K562 (cell line): Measurements from ENCODE around the gene PGAP2. TPM values are rescaled to one million over a fixed set of nuclear protein-coding genes. Genes with fewer than 3 reads are reported as not detected.

Source experiments
- ATAC-seq: fragments of 200-7000 bp; cut with Tn5 transposase; 3 replicates; pipeline ENCODE4 v1.9.1; 2020; ENCODE audit warnings: moderate library complexity
- BruUV-seq: library from RNA; stranded (reverse); fragments of 400-500 nt; replicated peaks from 2 replicates; lab custom pipeline; 2021; lab: Mats Ljungman, UMichigan
- CTCF ChIA-PET: fragments of 300-600 bp; formaldehyde crosslinking; extraction: SDS; loops from one replicate; lab custom pipeline; 2021; ENCODE audit warnings: low intra/inter-chr PET ratio; lab: Yijun Ruan, JAX
- POLR2A ChIA-PET: fragments of 300-600, 350-650 bp; sonication (Branson Sonifier 250); formaldehyde crosslinking; extraction: SDS; loops from one replicate; lab custom pipeline; 2021; ENCODE audit warnings: antibody characterized with exemption, inconsistent platforms; lab: Yijun Ruan, JAX
- DNase-seq, 4 experiments: peaks; one replicate each; pipeline versions ENCODE4 v3.0.0 to v3.0.0-alpha.2; 2011 to 2018; ENCODE audit warnings: low spot score in 3 of 4, mixed read lengths in 3 of 4; ENCODE audit errors: extremely low read depth in 1 of 4
- FAIRE-seq: peaks from 2 replicates; lab custom pipeline; 2011; peaks lifted over from hg19 to GRCh38; lab: Jason Lieb, UNC
- H2AFZ ChIP-seq: 2 replicates; pipeline ENCODE4 v1.6.0; 2011; ENCODE audit warnings: low read depth, low read length, control low read depth, inconsistent platforms
- H3K27ac ChIP-seq: fragments of 200-600 bp; 3 replicates; pipeline ENCODE4 v1.8.0; 2011; ENCODE audit warnings: low read depth, mild to moderate bottlenecking, control low read depth, inconsistent platforms, low read length, moderate library complexity, mixed read lengths; ENCODE audit errors: extremely low read depth
- H3K27me3 ChIP-seq, 2 experiments: fragments of 300-600 bp in 1 of 2; 2 replicates in 1 of 2; 3 replicates in 1 of 2; pipeline versions ENCODE4 v1.6.0 to v1.8.0; 2011; ENCODE audit warnings: inconsistent platforms in 2 of 2, low read length in 2 of 2, mild to moderate bottlenecking in 1 of 2, mixed read lengths in 1 of 2, moderate library complexity in 1 of 2; ENCODE audit not compliant: control insufficient read depth in 2 of 2, insufficient read depth in 2 of 2
- H3K36me3 ChIP-seq: fragments of 300-600 bp; 3 replicates; pipeline ENCODE4 v1.8.0; 2011; ENCODE audit warnings: mild to moderate bottlenecking, low read length, inconsistent platforms; ENCODE audit not compliant: control insufficient read depth, insufficient read depth
- H3K4me1 ChIP-seq, 2 experiments: fragments of 200-600 bp in 1 of 2; replicated peaks in 1 of 2; 2 replicates in 1 of 2; 3 replicates in 1 of 2; pipeline versions ENCODE4 v1.5.1 to v1.8.0; 2011; ENCODE audit warnings: inconsistent platforms in 2 of 2, low read length in 2 of 2, mild to moderate bottlenecking in 1 of 2, mixed read lengths in 1 of 2, moderate library complexity in 1 of 2; ENCODE audit not compliant: control insufficient read depth in 2 of 2, insufficient read depth in 2 of 2
- H3K4me2 ChIP-seq: 2 replicates; pipeline ENCODE4 v1.6.1; 2011; ENCODE audit warnings: low read length, control low read depth, inconsistent platforms, mixed read lengths; ENCODE audit not compliant: insufficient read depth
- H3K4me3 ChIP-seq: fragments of 200-600 bp; sonication (generic), shearing (Covaris generic); 2 replicates; pipeline ENCODE4 v1.5.1; 2016; ENCODE audit warnings: control low read depth, inconsistent platforms
- H3K79me2 ChIP-seq: fragments of 200-600 bp; 3 replicates; pipeline ENCODE4 v1.8.0; 2011; ENCODE audit warnings: low read length, inconsistent platforms; ENCODE audit not compliant: control insufficient read depth, insufficient read depth
- H3K9ac ChIP-seq, 2 experiments: 2 replicates each; pipeline versions ENCODE4 v1.6.0 to v1.6.1; 2011; ENCODE audit warnings: low read depth in 2 of 2, low read length in 2 of 2, control low read depth in 1 of 2, inconsistent platforms in 1 of 2, mild to moderate bottlenecking in 1 of 2, mixed read lengths in 1 of 2; ENCODE audit not compliant: insufficient read depth in 1 of 2
- H3K9me1 ChIP-seq: one replicate; pipeline ENCODE4 v1.6.0; 2011; ENCODE audit warnings: inconsistent platforms, mild to moderate bottlenecking, low read length, moderate library complexity; ENCODE audit not compliant: control insufficient read depth, insufficient read depth
- H3K9me3 ChIP-seq: replicated peaks from 2 replicates; pipeline ENCODE4 v1.5.1; 2011; ENCODE audit warnings: low read depth, low read length, inconsistent platforms; ENCODE audit not compliant: control insufficient read depth, insufficient read depth
- H4K20me1 ChIP-seq: replicated peaks from 2 replicates; pipeline ENCODE4 v1.6.1; 2011; ENCODE audit warnings: low read length, inconsistent platforms, mixed read lengths; ENCODE audit not compliant: control insufficient read depth, insufficient read depth
- CXXC5 ChIP-seq: fragments of 250-450 bp; sonication (Bioruptor Pico); IDR thresholded peaks from 2 replicates; pipeline ENCODE4 v1.8.0; 2022; ENCODE audit warnings: inconsistent platforms, mild to moderate bottlenecking, moderate library complexity
- EHMT2 ChIP-seq: fragments of 450-650 bp; IDR thresholded peaks from 2 replicates; pipeline ENCODE4 v1.6.1; 2018; ENCODE audit warnings: antibody characterized with exemption
- FUS ChIP-seq: fragments of 200-400 bp; formaldehyde crosslinking; optimal IDR thresholded peaks from 2 replicates; pipeline ENCODE3; 2017; ENCODE audit warnings: low read depth, low read length
- MAZ ChIP-seq, 2 experiments: fragments of 450-650 bp in 1 of 2; sonication (generic) in 1 of 2; formaldehyde crosslinking; IDR thresholded peaks in 1 of 2; conservative IDR thresholded peaks in 1 of 2; 2 replicates each; pipeline versions ENCODE4 v1.4.0 to v1.5.0; 2020; ENCODE audit warnings: mild to moderate bottlenecking in 1 of 2, missing genetic modification reagents in 1 of 2
- MEF2A ChIP-seq: IDR thresholded peaks from 2 replicates; pipeline ENCODE4 v1.6.1; 2011; ENCODE audit warnings: low read depth, mild to moderate bottlenecking, low read length, moderate library complexity; ENCODE audit not compliant: control insufficient read depth
- POLR2G ChIP-seq: fragments of 200-400 bp; formaldehyde crosslinking; IDR thresholded peaks from 2 replicates; pipeline ENCODE4 v1.6.1; 2017; ENCODE audit warnings: low read depth, mild to moderate bottlenecking, antibody characterized with exemption, low read length, moderate library complexity
- SP1 ChIP-seq: sonication (generic); formaldehyde crosslinking; IDR thresholded peaks from 2 replicates; pipeline ENCODE4 v1.8.1; 2022; ENCODE audit warnings: mild to moderate bottlenecking, missing genetic modification reagents
- TCF7L2 ChIP-seq: fragments of 150-350 bp; IDR thresholded peaks from 2 replicates; pipeline ENCODE4 v1.6.1; 2016; ENCODE audit warnings: low read depth, mild to moderate bottlenecking, low read length, moderate library complexity
- ZNF384 ChIP-seq: IDR thresholded peaks from 2 replicates; pipeline ENCODE4 v1.6.1; 2012; ENCODE audit warnings: low read depth, low read length, improper control_type of control experiment
- ZNF444 ChIP-seq: fragments of 250-450 bp; sonication (Bioruptor Pico); IDR thresholded peaks from 2 replicates; pipeline ENCODE4 v1.4.0; 2020; ENCODE audit warnings: mild to moderate bottlenecking, moderate library complexity
- ZNF583 ChIP-seq: fragments of 250-450 bp; sonication (Bioruptor Pico); IDR thresholded peaks from 2 replicates; pipeline ENCODE4 v1.4.0; 2020
- ZNF75A ChIP-seq: fragments of 450-650 bp; formaldehyde crosslinking; IDR thresholded peaks from 2 replicates; pipeline ENCODE4 v1.4.0; 2020; ENCODE audit warnings: mild to moderate bottlenecking
- WGBS: fragments of 100-300 bp; shearing (Covaris generic); methylation state at CpG from one replicate; pipeline ENCODE4 v1.1.6; 2016; ENCODE audit warnings: low coverage, mixed read lengths; ENCODE audit not compliant: insufficient coverage; ENCODE audit errors: missing lambda C conversion rate; 5-methylcytosine and 5-hydroxymethylcytosine counted together
- in situ Hi-C: fragments of 300-500 bp; cut with MboI; formaldehyde crosslinking; loops from 4 replicates; pipeline ENCODE4 v1.15.0; 2018; ENCODE audit warnings: inconsistent platforms, mixed read lengths
- intact Hi-C: fragments of 100-400 bp; cut with micrococcal nuclease; formaldehyde crosslinking; loops from 2 replicates; pipeline ENCODE4 v1.14.2; 2022
- polyA plus RNA-seq, 8 experiments: library from polyadenylated mRNA; depleted of rRNA in 4 of 8; stranded (reverse) in 5 of 8; unstranded in 3 of 8; fragments of >200 nt; fragmentation: Nextera tagmentation in 2 of 8; fragmentation: Illumina TruSeq in 1 of 8; extraction: Ambion mirVana in 2 of 8; extraction: Trizol in 1 of 8; gene quantifications; 2 replicates each; pipeline versions ENCODE4 v1.2.1 to v1.2.3, GENCODE V29; 2011 to 2014; ENCODE audit warnings: inconsistent platforms in 1 of 8, missing spikeins in 1 of 8
- total RNA-seq, 7 experiments: library from RNA; depleted of rRNA in 6 of 7; stranded (reverse); fragments of >200 nt in 6 of 7; fragmentation: Illumina TruSeq in 2 of 7; extraction: Trizol in 2 of 7; gene quantifications; 2 replicates each; pipeline versions ENCODE4 v1.2.1 to v1.2.3, GENCODE V29; 2011 to 2021; ENCODE audit warnings: low replicate concordance in 1 of 7
- TF ChIP-seq, protein P1 (sequence below): fragments of 200-800 bp; sonication (Bioruptor generic); IDR thresholded peaks from 2 replicates; pipeline ENCODE4 v1.6.1; 2017; ENCODE audit warnings: missing genetic modification characterization, missing compliant biosample characterization
- TF ChIP-seq, protein P2 (sequence below): fragments of 450-650 bp; conservative IDR thresholded peaks from 2 replicates; pipeline ENCODE4 v1.6.1; 2016; ENCODE audit warnings: missing genetic modification characterization, low read depth, mild to moderate bottlenecking, missing compliant biosample characterization, moderate library complexity
- TF ChIP-seq, protein P3 (sequence below): sonication (generic); formaldehyde crosslinking; IDR thresholded peaks from 2 replicates; pipeline ENCODE4 v1.8.1; 2022; ENCODE audit warnings: missing genetic modification reagents
- TF ChIP-seq, protein P4 (sequence below): fragments of 250-450 bp; sonication (Bioruptor Pico); IDR thresholded peaks from 2 replicates; pipeline ENCODE4 v1.9.0; 2021; ENCODE audit warnings: mild to moderate bottlenecking

Gene PGAP2
- total and polyA plus RNA-seq, 9 of the 15 experiments (the other 6 are each of a cell fraction or from before 2014, with no cell fraction given) = 17.9 to 47.2 (median 33.7) TPM

DNA sequence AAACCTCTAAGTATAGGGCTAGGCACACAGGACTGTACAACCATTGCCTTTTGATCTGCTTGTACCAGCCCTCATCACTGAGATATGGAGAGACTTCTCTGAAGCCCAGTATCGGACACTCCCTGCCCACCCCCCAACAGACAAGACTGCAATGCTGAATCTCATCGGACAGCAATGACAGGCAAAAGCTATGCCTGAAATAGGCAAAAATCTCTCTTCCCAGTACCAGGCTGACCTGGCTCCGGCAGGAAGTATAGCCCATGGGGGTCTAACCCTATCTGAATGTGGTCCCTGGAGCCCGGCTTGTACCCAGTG is 25.9 kb downstream of the PGAP2 start:
- ChIA-PET CTCF (no interaction called here), POLR2A (interaction anchor here (0.5 to 2.5 kb wide), 5 partner anchors 9 to 27 kb away, joined by 3 to 8 read pairs (median 7); no protein-coding TSS in a partner anchor)
- ATAC-seq (peak; percentile 24), FAIRE-seq (no peak), DNase-seq (no peak)
- no TSS peak for BruUV-seq
- Histone ChIP-seq H3K9me1 (no peaks in the 10 kb centered on the region), H2AFZ (no peak overlapping the region), H3K4me1 (peaks cover 53 to 81% of the 10 kb centered on the region in 2 experiments), H3K9me3 (no peaks in the 10 kb centered on the region), H3K9ac (peak overlapping the region; percentile 76 to 77; a peak in 3 of 4 replicates), H3K4me3 (peak overlapping the region; percentile 36), H3K79me2 (peaks cover 99% of the 10 kb centered on the region), H3K27ac (peak overlapping the region; percentile 94), H3K36me3 (peaks cover 84% of the 10 kb centered on the region), H3K4me2 (peak overlapping the region; percentile 82), H3K27me3 (no peaks in the 10 kb centered on the region), H4K20me1 (no peaks in the 10 kb centered on the region; the same call in 1 of the 2 replicates)
- in situ Hi-C loops (no loop called here), intact Hi-C loops (loop anchor here (1.0 kb wide), 1 partner anchor 10 kb away; no protein-coding TSS in a partner anchor)
- WGBS = 0% methylated on average over 4 of the region's 4 CpGs
- TF ChIP-seq ZNF384 (no peak), EHMT2 (no peak), SP1 (CRISPR knock-in tag) (no peak), FUS (no peak), POLR2G (peak; percentile 66; the same call in 1 of the 2 replicates), MAZ (CRISPR knock-in tag; conservative IDR thresholded peaks at IDR 0.05 in 1 of 2, IDR thresholded peaks at IDR 0.05 in 1 of 2) (no peak; a peak in 2 of 4 replicates), TCF7L2 (no peak), ZNF583 (CRISPR knock-in tag) (no peak; the same call in 1 of the 2 replicates), ZNF444 (CRISPR knock-in tag) (no peak), MEF2A (no peak), ZNF75A (CRISPR knock-in tag) (peak; percentile 8; the same call in 1 of the 2 replicates), CXXC5 (no peak)
- TF ChIP-seq, protein P1, sequence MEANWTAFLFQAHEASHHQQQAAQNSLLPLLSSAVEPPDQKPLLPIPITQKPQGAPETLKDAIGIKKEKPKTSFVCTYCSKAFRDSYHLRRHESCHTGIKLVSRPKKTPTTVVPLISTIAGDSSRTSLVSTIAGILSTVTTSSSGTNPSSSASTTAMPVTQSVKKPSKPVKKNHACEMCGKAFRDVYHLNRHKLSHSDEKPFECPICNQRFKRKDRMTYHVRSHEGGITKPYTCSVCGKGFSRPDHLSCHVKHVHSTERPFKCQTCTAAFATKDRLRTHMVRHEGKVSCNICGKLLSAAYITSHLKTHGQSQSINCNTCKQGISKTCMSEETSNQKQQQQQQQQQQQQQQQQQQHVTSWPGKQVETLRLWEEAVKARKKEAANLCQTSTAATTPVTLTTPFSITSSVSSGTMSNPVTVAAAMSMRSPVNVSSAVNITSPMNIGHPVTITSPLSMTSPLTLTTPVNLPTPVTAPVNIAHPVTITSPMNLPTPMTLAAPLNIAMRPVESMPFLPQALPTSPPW (CRISPR knock-in tag) = no peak
- TF ChIP-seq, protein P2, sequence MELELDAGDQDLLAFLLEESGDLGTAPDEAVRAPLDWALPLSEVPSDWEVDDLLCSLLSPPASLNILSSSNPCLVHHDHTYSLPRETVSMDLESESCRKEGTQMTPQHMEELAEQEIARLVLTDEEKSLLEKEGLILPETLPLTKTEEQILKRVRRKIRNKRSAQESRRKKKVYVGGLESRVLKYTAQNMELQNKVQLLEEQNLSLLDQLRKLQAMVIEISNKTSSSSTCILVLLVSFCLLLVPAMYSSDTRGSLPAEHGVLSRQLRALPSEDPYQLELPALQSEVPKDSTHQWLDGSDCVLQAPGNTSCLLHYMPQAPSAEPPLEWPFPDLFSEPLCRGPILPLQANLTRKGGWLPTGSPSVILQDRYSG = 0 out of 2 replicates have a peak, but pooled peaks have one; percentile 31
- TF ChIP-seq, protein P3, sequence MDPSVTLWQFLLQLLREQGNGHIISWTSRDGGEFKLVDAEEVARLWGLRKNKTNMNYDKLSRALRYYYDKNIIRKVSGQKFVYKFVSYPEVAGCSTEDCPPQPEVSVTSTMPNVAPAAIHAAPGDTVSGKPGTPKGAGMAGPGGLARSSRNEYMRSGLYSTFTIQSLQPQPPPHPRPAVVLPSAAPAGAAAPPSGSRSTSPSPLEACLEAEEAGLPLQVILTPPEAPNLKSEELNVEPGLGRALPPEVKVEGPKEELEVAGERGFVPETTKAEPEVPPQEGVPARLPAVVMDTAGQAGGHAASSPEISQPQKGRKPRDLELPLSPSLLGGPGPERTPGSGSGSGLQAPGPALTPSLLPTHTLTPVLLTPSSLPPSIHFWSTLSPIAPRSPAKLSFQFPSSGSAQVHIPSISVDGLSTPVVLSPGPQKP = no peak
- TF ChIP-seq, protein P4, sequence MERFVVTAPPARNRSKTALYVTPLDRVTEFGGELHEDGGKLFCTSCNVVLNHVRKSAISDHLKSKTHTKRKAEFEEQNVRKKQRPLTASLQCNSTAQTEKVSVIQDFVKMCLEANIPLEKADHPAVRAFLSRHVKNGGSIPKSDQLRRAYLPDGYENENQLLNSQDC (CRISPR knock-in tag) = no peak
